ENCODE data around the gene PCSK1.

PCSK1 gene

GRCh38 chr5:96344678-96345577 lies 88.1 kb downstream of the PCSK1 start:
- TF ChIP-seq REST (IDR thresholded peaks at IDR 0.05; ENCODE audit: insufficient read depth in 1 of 2, low read depth in 2 of 2, low read length in 2 of 2) (no peak), POLR2AphosphoS5 (IDR thresholded peaks at IDR 0.05; ENCODE audit: low read depth, low read length) (no peak), TAF1 (IDR thresholded peaks at IDR 0.05; ENCODE audit: borderline replicate concordance, insufficient read depth, low read length) (no peak), SIN3A (IDR thresholded peaks at IDR 0.05; ENCODE audit: borderline replicate concordance, insufficient read depth, low read length) (no peak), FOXP2 (optimal IDR thresholded peaks at IDR 0.05; ENCODE audit: borderline replicate concordance, extremely low read depth, extremely low read length, insufficient read depth) (no peak)

GRCh38 chr5:96343094-96343493 lies 90.0 kb downstream of the PCSK1 start:
- no peak for TF ChIP-seq SIN3A (IDR thresholded peaks at IDR 0.05; ENCODE audit: borderline replicate concordance, insufficient read depth, low read length)
- no peak for TF ChIP-seq POLR2AphosphoS5 (IDR thresholded peaks at IDR 0.05; ENCODE audit: low read depth, low read length)
- TF ChIP-seq REST (IDR thresholded peaks at IDR 0.05; ENCODE audit: insufficient read depth in 1 of 2, low read depth in 2 of 2, low read length in 2 of 2), result no peak
- TF ChIP-seq TAF1 (IDR thresholded peaks at IDR 0.05; ENCODE audit: borderline replicate concordance, insufficient read depth, low read length), result no peak
- no peak for TF ChIP-seq FOXP2 (optimal IDR thresholded peaks at IDR 0.05; ENCODE audit: borderline replicate concordance, extremely low read depth, extremely low read length, insufficient read depth)

GRCh38 chr5:96342581-96342980 lies 90.5 kb downstream of the PCSK1 start:
- TF ChIP-seq REST (IDR thresholded peaks at IDR 0.05; ENCODE audit: insufficient read depth in 1 of 2, low read depth in 2 of 2, low read length in 2 of 2) (no peak), FOXP2 (optimal IDR thresholded peaks at IDR 0.05; ENCODE audit: borderline replicate concordance, extremely low read depth, extremely low read length, insufficient read depth) (no peak), SIN3A (IDR thresholded peaks at IDR 0.05; ENCODE audit: borderline replicate concordance, insufficient read depth, low read length) (no peak), POLR2AphosphoS5 (IDR thresholded peaks at IDR 0.05; ENCODE audit: low read depth, low read length) (no peak), TAF1 (IDR thresholded peaks at IDR 0.05; ENCODE audit: borderline replicate concordance, insufficient read depth, low read length) (no peak)
